Stimulated activated CD4-positive, alpha-beta T cell treated with anti-CD3 and anti-CD28 coated beads, TNF-alpha, amount 100 ng/mL, for 24 hours (primary cell): ENCODE data around the gene MAP2K1.
"Not testable (repeated sequence)": the region's sequence is repeated elsewhere in the genome, so short reads cannot be mapped to it uniquely, and the experiment has no call there.

Source experiments
- DNase-seq, 3 experiments: peaks; one replicate each; pipeline ENCODE4 v3.0.0-alpha.2; 2020; ENCODE audit warnings: low read depth in 3 of 3

Gene MAP2K1

DNA sequence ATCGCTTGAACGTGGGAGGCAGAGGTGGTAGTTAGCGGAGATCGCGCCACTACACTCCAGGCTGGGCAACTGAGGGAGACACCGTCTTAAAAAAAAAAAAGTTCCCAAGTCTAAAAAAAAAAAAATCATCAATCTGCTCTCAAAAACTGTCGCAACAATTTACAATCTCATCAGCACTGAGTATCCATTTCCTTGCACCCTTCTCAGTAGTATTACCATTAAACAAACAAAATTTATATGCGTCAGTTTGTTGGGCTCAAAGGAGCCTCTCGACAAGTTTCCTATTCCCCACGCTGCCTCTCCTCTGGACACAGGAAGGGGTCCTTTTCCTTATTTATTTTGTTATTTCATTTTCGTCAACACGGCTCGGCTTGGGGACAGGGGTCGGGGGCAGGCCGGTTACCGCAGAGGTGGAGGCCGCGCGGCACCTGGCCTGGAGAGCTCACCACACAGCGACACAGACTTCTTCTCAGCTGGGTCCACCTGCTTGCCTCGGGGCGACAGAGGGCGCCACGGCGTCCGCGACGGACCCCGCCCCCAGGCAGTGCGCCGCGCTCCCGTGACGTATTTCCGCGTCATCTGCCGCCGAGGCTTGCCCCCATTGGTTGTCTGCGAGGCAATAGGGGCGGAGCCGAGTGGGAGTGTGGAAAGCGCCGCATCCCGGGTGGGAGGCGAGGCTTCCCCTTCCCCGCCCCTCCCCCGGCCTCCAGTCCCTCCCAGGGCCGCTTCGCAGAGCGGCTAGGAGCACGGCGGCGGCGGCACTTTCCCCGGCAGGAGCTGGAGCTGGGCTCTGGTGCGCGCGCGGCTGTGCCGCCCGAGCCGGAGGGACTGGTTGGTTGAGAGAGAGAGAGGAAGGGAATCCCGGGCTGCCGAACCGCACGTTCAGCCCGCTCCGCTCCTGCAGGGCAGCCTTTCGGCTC, at the start of gene MAP2K1:
TSS of gene MAP2K1 (plus strand) at position 709 of the 920 bp plus-strand sequence. CDS start 436 bp downstream, outside the sequence.
- peak; percentile 98 for DNase-seq

DNA sequence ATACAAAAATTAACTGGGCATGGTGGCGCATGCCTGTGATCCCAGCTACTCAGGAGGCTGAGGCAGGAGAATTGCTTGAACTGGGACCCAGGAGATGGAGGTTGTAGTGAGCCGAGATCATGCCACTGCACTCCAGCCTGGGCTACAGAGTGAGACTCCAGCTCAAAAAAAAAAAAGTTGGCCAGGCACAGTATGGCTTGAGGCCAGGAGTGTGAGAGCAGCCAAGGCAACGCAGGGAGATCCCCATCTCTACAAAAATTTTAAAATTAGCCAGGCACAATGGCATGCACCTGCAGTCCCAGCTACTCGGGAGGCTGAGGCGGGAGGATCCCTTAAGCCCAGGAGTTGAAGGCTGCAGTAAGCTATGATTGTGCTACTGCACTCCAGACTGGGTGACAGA, 38.2 kb upstream of the MAP2K1 start:
- not testable (repeated sequence) for DNase-seq

DNA sequence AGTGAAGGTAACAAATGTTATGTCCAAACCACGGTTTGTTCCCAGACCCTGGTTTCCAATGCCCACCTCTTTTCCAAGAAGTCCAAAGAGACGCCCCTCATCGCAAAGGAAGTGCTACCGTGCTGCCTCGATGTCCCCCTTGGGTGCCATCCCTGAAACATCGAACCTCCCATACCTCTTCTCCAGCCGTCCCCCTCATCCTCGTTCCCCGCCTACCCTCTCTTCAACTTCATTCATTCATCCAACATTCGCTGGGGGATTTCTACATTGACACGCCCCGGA, 30.7 kb upstream of the MAP2K1 start:
- DNase-seq, result no peak

DNA sequence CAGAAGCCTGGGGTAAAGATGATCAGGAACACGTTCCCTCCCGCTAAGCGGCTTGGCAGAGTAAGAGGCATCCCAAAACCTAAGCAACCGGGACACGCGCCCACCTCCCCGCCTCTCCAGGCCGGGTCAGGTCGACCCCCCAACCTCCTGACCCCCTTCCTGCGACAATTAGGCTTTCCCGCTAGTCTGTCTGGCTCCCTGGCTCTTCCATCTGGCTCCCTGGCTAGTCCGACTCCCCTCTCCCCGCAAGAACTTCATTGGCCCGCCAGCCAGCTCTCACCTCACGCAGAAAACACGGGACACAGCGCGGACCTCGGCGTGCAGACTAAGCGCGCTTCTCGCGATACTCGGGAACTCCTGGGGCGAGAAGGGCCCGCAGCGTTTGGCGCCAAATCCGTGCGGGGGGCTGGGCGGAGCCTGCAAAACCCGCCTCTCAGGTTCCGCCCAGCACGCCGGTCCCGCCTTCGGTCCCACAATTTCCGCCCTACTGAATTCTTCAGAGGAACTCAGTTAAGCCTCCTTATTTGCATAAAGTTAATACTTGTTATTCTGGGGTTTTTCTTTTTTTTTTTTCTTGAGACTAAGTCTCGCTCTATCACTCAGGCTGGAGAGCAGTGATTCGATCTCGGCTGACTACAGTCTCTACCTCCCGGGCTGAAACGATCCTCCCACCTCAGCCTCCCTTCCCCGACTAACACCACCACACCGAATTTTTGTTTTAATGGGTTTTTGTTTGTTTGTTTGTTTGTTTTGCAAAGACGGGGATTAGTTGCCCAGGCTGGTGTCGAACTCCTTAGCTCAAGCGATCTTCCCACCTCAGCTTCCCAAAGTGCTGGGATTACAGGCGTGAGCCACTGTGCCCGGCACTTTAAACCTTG, 30.1 kb upstream of the MAP2K1 start, which contains the start of gene TIPIN:
TSS of gene TIPIN (minus strand) at position 327 of the 878 bp plus-strand sequence. CDS start 3,738 bp downstream, outside the sequence.
- DNase-seq, result peak; percentile 94 to 98 (median 97)

DNA sequence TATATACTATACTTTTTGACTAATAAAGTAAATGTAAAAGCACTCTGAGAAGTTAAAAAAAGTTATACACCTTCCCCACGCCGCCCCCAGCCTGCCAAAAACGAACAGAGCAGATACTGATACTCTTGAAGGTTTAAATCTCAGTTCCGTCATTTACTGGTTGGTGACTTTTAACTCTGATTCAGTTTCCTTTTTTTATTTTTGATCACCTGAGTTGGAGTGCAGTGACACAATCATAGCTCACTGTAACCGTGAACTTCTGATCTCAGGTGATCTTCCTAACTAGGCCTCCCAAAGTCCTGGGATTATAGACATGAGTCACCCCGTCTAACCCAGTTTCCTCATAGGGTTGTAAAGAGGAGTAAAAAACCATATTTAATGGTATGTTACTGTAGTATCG, 27.0 kb upstream of the MAP2K1 start:
- no peak for DNase-seq

DNA sequence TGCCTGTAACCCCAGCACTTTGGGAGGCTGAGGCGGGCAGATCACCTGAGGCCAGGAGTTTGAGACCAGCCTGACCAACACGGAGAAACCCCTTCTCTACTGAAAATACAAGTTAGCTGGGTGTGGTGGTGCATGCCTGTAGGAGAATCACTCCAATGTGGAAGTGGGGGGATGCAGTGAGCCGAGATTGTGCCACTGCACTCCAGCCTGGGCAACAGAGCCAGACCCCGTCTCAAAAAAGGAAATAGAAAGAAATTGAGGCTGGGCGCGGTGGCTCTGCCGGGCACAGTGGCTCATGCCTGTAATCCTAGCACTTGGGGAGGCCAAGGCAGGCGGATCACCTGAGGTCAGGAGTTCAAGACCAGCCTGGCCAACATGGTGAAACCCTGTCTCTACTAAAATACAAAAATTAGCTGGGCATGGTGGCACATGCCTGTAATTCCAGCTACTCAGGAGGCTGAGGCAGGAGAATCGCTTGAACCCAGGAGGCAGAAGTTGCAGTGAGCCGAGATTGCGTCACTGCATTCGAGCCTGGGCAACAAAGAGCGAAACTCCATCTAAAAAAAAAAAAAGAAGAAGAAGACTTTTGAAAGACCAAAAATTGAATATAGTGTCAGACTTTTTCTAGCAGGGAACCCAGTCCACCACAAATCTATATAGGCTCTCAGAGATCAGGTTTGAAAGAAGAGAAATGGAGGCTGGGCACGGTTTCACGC, 24.8 kb upstream of the MAP2K1 start:
- not testable (repeated sequence) for DNase-seq

DNA sequence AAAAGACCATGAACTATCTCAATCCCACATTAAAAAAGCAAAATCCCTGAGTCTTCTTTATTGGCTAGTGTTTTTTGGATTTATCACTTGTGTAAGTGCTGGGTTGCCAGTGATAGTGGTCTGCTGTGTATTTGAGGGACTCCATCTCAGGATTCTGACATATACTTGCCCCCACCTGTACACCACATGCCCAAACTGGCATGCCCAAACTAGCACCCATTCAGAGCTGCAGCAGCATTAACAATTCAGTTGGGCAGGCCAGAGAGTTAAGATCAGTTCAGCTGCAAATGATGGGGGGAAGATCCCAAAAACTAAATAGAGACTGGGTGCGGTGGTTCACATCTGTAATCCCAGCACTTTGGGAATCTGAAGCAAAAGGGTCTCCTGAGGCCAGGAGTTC, 23.9 kb upstream of the MAP2K1 start:
- DNase-seq, result no peak

DNA sequence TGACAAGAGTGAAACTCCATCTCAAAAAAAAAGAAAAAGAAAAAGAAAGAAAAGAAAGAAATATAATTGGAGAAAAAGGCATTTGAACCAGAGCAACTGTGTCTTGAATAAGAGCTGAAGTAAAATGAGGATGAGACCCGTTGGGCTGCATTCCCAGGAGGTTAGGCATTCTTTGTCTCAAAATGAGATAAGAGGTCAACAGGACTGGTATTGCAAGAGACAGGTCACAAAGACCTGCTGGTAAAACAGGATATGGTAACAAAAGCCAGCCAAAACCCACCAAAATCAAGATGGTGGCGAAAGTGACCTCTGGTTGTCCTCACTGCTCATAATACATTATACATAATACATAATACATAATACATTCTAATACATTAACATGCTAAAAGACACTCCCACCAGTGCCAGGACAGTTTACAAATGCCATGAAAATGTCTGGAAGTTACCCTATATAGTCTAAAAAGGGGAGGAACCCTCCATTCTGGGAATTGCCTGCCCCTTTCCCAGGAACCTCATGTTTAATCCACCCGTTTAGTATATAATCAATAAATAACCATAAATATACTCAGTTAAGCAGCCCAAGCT, 21.7 kb upstream of the MAP2K1 start:
- DNase-seq, result no peak

DNA sequence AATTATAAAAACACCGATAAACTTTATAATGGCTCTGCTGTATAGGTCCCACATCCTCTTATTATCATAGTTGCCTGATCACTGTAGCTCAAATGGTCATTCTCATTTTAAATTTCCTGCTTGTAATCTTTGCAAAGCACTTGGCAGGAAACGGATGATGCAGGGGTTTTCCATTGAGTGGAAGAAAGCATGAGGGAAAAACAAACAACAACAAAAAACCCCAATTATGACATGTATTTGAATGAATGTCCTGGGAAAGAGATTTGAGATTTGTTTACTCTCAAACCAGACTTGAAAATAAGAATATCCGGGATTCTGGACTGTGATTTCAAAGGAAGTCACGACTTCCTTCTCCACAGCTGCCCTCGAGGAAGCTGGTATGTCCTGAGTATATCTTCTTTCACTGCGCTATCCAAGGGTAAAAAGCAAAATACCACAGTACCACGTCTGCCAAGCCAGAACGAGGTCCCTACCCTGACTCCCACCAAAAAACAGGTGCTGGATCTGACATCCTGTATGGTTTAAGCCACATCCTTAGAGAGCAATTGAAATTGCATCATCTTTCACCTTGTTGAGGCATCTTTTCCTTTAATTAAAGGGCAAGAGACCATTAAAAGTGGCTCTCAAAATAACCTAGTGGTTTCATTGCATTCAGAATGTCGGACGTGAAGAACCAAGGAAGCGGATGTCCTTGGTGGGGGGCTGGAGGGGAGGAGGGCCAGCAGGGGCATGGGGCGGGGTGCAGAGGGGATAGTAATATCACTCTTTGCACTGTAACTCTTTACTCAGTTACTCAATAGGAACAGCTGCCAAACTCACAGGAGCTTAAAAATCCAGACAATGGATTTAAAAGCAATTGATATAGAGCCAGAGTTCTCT, 16.7 kb upstream of the MAP2K1 start:
- peak in 1 of 3 experiments; percentile 11 for DNase-seq

DNA sequence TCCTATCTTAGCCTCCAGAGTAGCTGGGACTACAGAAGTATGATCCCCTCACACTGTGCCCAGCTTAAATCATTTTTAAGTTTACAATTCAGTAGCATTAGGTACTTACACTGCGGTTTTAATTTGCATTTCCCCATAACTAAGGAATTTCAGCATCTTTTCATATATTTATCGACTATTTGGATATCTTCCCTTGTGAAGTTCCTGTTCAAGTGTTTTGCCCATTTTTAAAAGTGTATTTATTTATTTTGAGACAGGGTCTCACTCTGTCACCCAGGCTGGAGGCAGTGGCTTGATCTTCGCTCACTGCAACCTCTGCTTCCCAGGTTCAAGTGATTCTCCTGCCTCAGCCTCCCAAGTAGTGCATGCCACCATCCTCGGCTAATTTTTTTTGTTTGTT, 12.5 kb upstream of the MAP2K1 start:
- no peak for DNase-seq

DNA sequence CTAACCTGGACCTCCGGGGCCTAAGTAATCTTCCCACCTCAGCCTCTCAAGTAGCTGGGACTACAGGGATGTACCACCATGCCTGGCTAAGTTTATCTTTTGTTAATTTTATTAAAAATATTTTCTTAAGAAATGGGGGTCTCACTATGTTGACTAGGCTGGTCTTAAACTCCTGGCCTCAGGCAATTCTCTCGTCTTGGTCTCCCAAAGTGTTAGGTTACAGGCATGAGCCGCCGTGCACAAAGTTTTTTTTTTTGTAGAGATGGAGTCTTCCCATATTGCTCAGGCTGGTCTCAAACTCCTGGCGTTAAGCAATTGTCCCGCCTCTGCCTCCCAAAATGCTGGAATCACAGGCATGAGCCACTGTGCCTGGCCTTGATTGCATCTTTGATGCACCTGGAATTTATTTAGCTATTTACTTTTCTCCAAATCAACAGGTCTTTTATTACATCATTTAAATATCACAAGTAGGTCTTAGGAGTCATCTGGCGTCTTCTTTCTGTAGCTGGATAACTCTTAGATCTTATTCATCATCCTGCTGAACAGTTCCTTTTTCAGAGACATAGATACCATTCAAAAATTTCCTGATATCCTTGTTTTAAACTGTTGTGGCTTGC, 7.8 kb upstream of the MAP2K1 start:
- DNase-seq, result no peak

DNA sequence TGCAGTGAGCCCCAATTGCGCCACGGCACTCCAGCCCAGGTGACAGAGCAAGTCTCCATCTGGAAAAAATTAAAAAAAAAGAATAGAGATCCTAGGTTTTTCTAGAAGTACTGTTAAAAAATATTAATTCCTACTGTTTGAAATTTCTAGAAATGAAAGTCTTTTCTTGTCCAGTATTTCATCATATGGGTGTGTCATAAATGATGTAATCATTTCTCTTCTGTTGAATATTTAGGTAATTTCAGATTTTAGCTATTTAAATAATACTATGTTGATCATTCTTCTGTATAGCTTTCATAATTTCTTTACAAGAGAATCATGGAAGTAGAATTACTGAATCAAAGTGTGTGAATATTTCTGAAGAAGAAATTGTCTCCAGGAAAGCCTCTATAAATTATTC, 5.3 kb upstream of the MAP2K1 start:
- not testable (repeated sequence) for DNase-seq

DNA sequence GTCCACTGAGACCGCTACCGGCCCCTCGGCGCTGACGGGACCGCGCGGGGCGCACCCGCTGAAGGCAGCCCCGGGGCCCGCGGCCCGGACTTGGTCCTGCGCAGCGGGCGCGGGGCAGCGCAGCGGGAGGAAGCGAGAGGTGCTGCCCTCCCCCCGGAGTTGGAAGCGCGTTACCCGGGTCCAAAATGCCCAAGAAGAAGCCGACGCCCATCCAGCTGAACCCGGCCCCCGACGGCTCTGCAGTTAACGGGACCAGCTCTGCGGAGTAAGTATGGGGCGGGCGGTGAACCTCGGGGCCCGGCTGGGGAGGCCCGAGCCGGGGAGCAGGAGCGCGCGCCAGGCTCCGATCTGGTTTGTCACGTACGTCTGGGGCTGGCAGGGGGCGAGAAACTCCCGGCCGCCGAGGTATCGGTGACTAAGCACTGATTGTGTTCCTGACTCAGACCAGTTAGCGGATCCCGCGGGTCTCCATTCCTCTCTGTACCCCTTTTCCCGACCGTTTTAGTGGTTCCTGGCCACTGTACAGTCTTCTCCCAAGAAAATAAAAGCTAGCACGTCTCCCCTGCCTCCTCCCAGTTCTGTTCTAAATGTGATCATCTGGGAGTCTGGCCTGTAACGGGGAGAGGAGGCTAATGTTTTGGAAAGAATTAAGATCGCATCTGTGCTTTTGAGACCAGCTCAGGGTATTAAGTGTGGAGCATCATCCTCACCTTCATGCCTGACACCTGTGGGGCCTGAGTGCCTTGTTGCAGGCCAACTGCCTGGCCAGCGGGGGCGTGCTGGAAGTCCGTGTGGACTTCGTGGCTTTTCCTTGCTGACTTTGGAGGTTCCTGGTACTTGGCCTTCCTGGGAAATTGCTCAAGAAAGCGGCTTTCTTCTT, 691 bp downstream of the MAP2K1 start:
- peak; percentile 69 to 83 (median 72) for DNase-seq

DNA sequence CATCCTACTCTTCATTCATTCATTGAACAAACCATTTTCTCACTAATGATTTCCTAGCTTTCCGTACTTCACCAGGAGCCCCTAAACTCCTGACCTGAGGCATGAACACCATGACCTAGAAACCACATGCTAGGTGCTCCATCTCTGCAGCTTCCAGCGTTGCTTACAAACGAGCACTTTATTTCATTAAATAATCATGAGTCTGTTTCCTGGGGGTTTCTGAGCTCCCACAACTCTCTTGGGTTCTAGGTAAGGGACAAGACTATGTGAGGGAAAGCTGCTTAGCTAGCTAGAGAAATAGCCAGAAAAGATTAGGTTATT, 1.3 kb downstream of the MAP2K1 start:
- DNase-seq, result no peak

DNA sequence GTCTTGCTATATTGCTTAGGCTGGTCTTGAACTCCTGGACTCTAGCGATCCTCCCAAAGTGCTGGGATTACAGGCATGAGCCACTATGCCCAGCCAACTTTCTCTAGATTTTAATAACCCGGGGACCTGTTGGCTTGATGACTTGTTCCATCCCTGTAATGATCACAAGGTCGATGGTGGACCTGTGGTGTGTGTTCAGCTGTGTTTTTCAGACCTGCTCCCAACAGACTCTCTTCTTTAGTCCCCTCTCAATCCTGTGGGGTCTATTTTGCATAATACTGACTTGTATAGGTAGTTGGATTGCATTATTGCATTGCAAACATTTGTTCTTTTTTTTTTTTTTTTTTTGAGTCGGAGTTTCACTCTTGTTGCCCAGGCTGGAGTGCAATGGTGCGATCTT, 1.9 kb downstream of the MAP2K1 start:
- DNase-seq, result no peak

DNA sequence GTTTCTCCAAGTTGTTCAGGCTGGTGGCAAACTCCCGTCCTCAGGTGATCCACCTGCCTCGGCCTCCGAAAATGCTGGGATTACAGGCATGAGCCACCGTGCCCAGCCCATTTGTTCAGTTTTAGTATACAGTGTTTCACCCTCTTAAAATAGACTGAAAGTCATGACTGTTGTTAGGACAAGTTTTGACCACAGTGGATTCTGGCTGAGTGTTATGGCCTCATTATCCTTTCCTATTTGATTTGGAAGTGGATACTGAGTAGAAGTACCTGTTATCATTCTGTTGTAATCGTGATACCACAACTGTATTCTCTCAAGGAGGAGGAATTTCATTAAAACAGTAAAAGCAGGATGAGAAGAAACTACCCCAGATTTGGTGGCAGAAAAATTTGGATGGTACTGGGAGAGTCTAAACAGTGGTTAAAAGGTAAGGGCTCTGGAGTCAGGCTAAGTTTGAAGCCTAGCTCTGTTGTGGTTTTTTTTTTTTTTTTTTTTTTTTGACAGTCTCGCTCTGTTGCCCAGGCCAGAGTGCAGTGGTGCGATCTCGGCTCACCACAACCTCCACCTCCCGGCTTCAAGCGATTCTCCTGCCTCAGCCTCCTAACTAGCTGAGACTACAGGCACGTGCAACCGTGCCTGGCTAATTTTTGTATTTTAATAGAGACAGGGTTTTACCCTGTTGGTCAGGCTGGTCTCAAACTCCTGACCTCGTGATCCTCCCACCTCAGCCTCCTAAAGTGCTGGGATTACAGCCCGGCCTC, 2.6 kb downstream of the MAP2K1 start:
- DNase-seq, result no peak

DNA sequence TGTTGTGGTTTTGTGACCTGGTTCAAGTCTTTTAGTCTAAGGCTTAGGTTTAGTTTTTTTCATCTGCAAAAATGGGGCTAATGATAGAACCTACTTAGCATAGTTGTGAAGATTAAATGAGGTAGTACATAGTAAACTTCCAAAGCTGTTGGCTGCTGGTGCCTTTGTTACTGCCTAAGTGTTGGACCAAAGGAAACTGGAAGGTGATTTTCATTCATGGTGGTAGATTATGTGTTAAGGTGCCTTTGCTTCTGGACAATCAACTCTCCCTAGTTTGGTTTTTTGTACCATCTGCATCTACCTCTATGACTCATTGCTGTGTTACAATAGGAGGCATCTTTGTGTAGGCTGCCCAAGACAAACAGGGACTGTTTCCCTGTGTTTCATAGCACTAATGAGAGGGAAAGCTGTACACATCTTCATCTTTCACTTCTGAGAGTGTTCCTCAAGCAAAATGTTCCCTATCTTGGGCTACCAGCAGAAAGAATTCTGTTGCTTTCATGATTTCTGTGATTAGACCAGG, 3.2 kb downstream of the MAP2K1 start:
- no peak for DNase-seq

DNA sequence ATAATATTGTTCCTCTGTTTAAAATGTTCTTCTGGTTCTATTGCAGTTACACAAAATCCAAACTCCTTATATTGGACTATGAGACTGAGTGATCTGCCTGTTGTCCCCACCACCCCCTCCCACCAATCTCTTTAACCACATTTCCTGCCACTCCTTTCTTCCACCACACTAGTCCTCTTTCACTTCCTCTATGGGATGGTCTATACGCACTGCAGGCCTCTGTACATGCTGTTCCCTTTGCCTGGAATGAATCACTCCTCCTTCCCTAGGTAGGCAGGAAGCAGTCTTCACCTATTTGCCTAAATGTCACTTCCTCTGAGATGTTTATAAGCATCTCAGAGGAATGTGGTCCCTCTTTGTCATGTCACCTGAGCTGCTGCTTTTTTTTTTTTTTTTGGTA, 4.0 kb downstream of the MAP2K1 start:
- DNase-seq, result no peak
